WERI-Rb-1 (cell line): ENCODE measurements around the gene MYO10.
A peak's percentile ranks its signal among the peaks of the same experiment; 100 is the strongest.

Source experiments
- DNase-seq: peaks from one replicate; pipeline ENCODE4 v3.0.0-alpha.2; 2020
- H3K27ac ChIP-seq: fragments of 250-450 bp; sonication (Bioruptor Pico); 2 replicates; pipeline ENCODE4 v1.5.1; 2020; ENCODE audit warnings: mild to moderate bottlenecking, moderate library complexity
- H3K27me3 ChIP-seq: fragments of 250-450 bp; sonication (Bioruptor Pico); 2 replicates; pipeline ENCODE4 v1.5.1; 2021; ENCODE audit warnings: mild to moderate bottlenecking, low read depth, moderate library complexity; ENCODE audit not compliant: insufficient read depth, severe bottlenecking
- H3K36me3 ChIP-seq: fragments of 250-450 bp; sonication (Bioruptor Pico); 2 replicates; pipeline ENCODE4 v1.5.1; 2020; ENCODE audit warnings: mild to moderate bottlenecking, moderate library complexity
- H3K4me3 ChIP-seq: 2 replicates; pipeline ENCODE4 v1.5.1; 2011; ENCODE audit warnings: low read depth, mild to moderate bottlenecking, control low read depth, low read length
- H3K9me3 ChIP-seq: fragments of 250-450 bp; sonication (Bioruptor Pico); 2 replicates; pipeline ENCODE4 v1.5.1; 2021; ENCODE audit warnings: mild to moderate bottlenecking, moderate library complexity; ENCODE audit not compliant: severe bottlenecking
- CTCF ChIP-seq: IDR thresholded peaks from 2 replicates; pipeline ENCODE4 v1.5.1; 2011; ENCODE audit warnings: low read depth, mild to moderate bottlenecking, control low read depth, inconsistent platforms, low read length

Gene MYO10

GRCh38 chr5:16776611-16777251, 159.4 kb downstream of the MYO10 start:
- no peak for DNase-seq
- 0 out of 2 replicates have a peak, but pooled peaks have one; percentile 15 for TF ChIP-seq CTCF
- Histone ChIP-seq H3K36me3 (peaks cover 28% of the 10 kb centered on the region), H3K4me3 (no peak overlapping the region), H3K27me3 (no peaks in the 10 kb centered on the region), H3K27ac (no peak overlapping the region), H3K9me3 (no peaks in the 10 kb centered on the region)

GRCh38 chr5:16774806-16775205, 161.3 kb downstream of the MYO10 start:
- Histone ChIP-seq H3K4me3 (no peak overlapping the region), H3K27ac (no peak overlapping the region), H3K27me3 (no peaks in the 10 kb centered on the region), H3K36me3 (peaks cover 24% of the 10 kb centered on the region), H3K9me3 (no peaks in the 10 kb centered on the region)
- DNase-seq = no peak
- no peak for TF ChIP-seq CTCF

GRCh38 chr5:16773991-16774390, 162.1 kb downstream of the MYO10 start:
- no peak overlapping the region for H3K4me3 ChIP-seq
- TF ChIP-seq CTCF = no peak
- no peak overlapping the region for H3K27ac ChIP-seq
- no peaks in the 10 kb centered on the region for H3K27me3 ChIP-seq
- H3K36me3 ChIP-seq = peaks cover 17% of the 10 kb centered on the region
- DNase-seq = no peak
- H3K9me3 ChIP-seq = no peaks in the 10 kb centered on the region

GRCh38 chr5:16772556-16772955, 163.5 kb downstream of the MYO10 start:
- DNase-seq = no peak

GRCh38 chr5:16768184-16768583, 167.9 kb downstream of the MYO10 start:
- no peak for TF ChIP-seq CTCF
- DNase-seq = no peak
- H3K27me3 ChIP-seq = no peaks in the 10 kb centered on the region
- H3K27ac ChIP-seq = no peak overlapping the region
- no peaks in the 10 kb centered on the region for H3K9me3 ChIP-seq
- H3K36me3 ChIP-seq = peaks cover 31% of the 10 kb centered on the region
- no peak overlapping the region for H3K4me3 ChIP-seq

More at GRCh38 chr5:16772556-16772955, 163.5 kb downstream of the MYO10 start:
- Histone ChIP-seq H3K9me3 (no peaks in the 10 kb centered on the region), H3K4me3 (no peak overlapping the region), H3K27me3 (no peaks in the 10 kb centered on the region), H3K27ac (no peak overlapping the region), H3K36me3 (peaks cover 14% of the 10 kb centered on the region)
- TF ChIP-seq CTCF = no peak

- DNase-seq = no peak
- H3K9me3 ChIP-seq = no peaks in the 10 kb centered on the region
- H3K27me3 ChIP-seq = no peaks in the 10 kb centered on the region
- TF ChIP-seq CTCF = no peak
- H3K36me3 ChIP-seq = peaks cover 66% of the 10 kb centered on the region
- H3K27ac ChIP-seq = no peak overlapping the region
- H3K4me3 ChIP-seq = no peak overlapping the region
These were observed 172.9 kb downstream of the MYO10 start for GRCh38 chr5:16763211-16763610.
